Endothelial cell of coronary artery (primary cell): Measurements from ENCODE around the gene E2F3. TPM values are rescaled to one million over a fixed set of nuclear protein-coding genes. Genes with fewer than 3 reads are reported as not detected.

Experiments used
- total RNA-seq: library from RNA; depleted of rRNA; stranded (reverse); fragments of >200 nt; gene quantifications from 2 replicates; pipeline ENCODE4 v1.2.3, GENCODE V29; 2014

E2F3 gene
- 4.5 and 5.6 TPM in 2 replicates for total RNA-seq

GRCh38 chr6:20401205-20402091 lies at the start of gene E2F3:
E2F3 (plus strand) TSS chr6:20401879; CDS start chr6:20402233, 354 bp downstream.

GRCh38 chr6:20534295-20535262 lies 132.9 kb downstream of the E2F3 start, which contains the start of gene CDKAL1:
CDKAL1 (plus strand) TSS chr6:20534457; CDS start chr6:20546351, 11,894 bp downstream.

Other genes with a start within 250 kb of the E2F3 start
- 1.7 and 2.2 TPM in 2 replicates for gene MBOAT1, start 189.4 kb upstream of the E2F3 start, total RNA-seq
- gene CDKAL1, start 132.6 kb downstream of the E2F3 start, total RNA-seq, result 19.7 and 20.3 TPM in 2 replicates